GM12872 (cell line): ENCODE data around the gene CXCL1.

Source experiments
- CTCF ChIP-seq: IDR thresholded peaks from 3 replicates; pipeline ENCODE4 v1.5.1; 2011; ENCODE audit warnings: low read depth, mild to moderate bottlenecking, low read length, moderate library complexity; ENCODE audit not compliant: insufficient read depth

The CXCL1 gene

GRCh38 chr4:73870260-73870659 is 1.1 kb downstream of the CXCL1 start:
- no peak for TF ChIP-seq CTCF

- no peak for TF ChIP-seq CTCF
Measured at GRCh38 chr4:73870768-73871167, 1.6 kb downstream of the CXCL1 start.

GRCh38 chr4:73871511-73872310 is 2.5 kb downstream of the CXCL1 start:
- TF ChIP-seq CTCF, result no peak

- no peak for TF ChIP-seq CTCF
Measured at GRCh38 chr4:73872316-73873108, 3.3 kb downstream of the CXCL1 start.

- no peak for TF ChIP-seq CTCF
Measured at GRCh38 chr4:73874386-73874785, 5.2 kb downstream of the CXCL1 start.

- no peak for TF ChIP-seq CTCF
Measured at GRCh38 chr4:73875401-73875800, 6.2 kb downstream of the CXCL1 start.

GRCh38 chr4:73883306-73883705 is 14.1 kb downstream of the CXCL1 start:
- no peak for TF ChIP-seq CTCF
